Bronchial epithelial cell (primary cell): ENCODE measurements around the gene SLC16A9. TPM values are rescaled to one million over a fixed set of nuclear protein-coding genes. Genes with fewer than 3 reads are reported as not detected.

Experiments
- DNase-seq: peaks from one replicate; pipeline ENCODE4 v3.0.0-alpha.2; 2010; ENCODE audit warnings: low read depth
- FAIRE-seq: peaks from 2 replicates; lab custom pipeline; 2011; peaks lifted over from hg19 to GRCh38; lab: Jason Lieb, UNC
- H3K27me3 ChIP-seq: 2 replicates; pipeline ENCODE4 v1.5.1; 2011; ENCODE audit warnings: low read length; ENCODE audit not compliant: control insufficient read depth, insufficient read depth
- H3K36me3 ChIP-seq: 2 replicates; pipeline ENCODE4 v1.5.1; 2011; ENCODE audit warnings: low read length; ENCODE audit not compliant: control insufficient read depth, insufficient read depth
- H3K4me3 ChIP-seq: 2 replicates; pipeline ENCODE4 v1.5.1; 2011; ENCODE audit warnings: mild to moderate bottlenecking, low read depth, low read length, control low read depth
- total RNA-seq: library from RNA; depleted of rRNA; stranded (reverse); fragments of >200 nt; gene quantifications from 2 replicates; pipeline ENCODE4 v1.2.1, GENCODE V29; 2014
- TF ChIP-seq, protein P1 (sequence below): IDR thresholded peaks from 2 replicates; pipeline ENCODE4 v1.5.1; 2011; ENCODE audit warnings: mild to moderate bottlenecking, moderate library complexity, low read length, control low read depth, inconsistent platforms; ENCODE audit not compliant: insufficient read depth, severe bottlenecking

SLC16A9 gene
- total RNA-seq, 1 donor from 2014 or later: 2.9 TPM

GRCh38 chr10:59720377-59720776, 10.7 kb upstream of the SLC16A9 start:
- Histone ChIP-seq H3K4me3 (no peak overlapping the region), H3K27me3 (no peaks in the 10 kb centered on the region), H3K36me3 (no peaks in the 10 kb centered on the region)
- FAIRE-seq (no peak), DNase-seq (no peak)
- TF ChIP-seq, protein P1, sequence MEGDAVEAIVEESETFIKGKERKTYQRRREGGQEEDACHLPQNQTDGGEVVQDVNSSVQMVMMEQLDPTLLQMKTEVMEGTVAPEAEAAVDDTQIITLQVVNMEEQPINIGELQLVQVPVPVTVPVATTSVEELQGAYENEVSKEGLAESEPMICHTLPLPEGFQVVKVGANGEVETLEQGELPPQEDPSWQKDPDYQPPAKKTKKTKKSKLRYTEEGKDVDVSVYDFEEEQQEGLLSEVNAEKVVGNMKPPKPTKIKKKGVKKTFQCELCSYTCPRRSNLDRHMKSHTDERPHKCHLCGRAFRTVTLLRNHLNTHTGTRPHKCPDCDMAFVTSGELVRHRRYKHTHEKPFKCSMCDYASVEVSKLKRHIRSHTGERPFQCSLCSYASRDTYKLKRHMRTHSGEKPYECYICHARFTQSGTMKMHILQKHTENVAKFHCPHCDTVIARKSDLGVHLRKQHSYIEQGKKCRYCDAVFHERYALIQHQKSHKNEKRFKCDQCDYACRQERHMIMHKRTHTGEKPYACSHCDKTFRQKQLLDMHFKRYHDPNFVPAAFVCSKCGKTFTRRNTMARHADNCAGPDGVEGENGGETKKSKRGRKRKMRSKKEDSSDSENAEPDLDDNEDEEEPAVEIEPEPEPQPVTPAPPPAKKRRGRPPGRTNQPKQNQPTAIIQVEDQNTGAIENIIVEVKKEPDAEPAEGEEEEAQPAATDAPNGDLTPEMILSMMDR: no peak

DNA sequence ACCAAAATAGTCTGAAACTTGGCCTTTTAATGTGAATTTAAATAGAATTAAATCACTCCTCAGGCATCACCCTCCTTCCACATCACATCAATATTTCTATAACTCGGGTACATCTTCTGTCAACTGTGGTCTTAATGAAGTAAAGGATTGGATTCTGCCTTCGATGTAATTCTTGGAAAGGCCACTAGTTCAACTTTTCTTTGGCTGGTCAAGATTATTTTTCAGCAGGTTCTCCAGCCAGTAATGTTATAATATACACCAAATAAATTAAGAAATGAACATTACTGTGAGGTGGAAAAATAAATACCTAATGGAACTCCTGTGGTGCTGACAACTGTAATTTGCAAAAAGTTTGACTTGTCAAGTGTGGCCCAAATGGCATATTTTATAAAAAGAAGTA, 9.7 kb upstream of the SLC16A9 start:
- peaks cover 2% of the 10 kb centered on the region for H3K27me3 ChIP-seq
- no peak for DNase-seq
- no peak for FAIRE-seq
- H3K4me3 ChIP-seq: no peak overlapping the region
- TF ChIP-seq, protein P1: no peak
- H3K36me3 ChIP-seq: no peaks in the 10 kb centered on the region

GRCh38 chr10:59718257-59718656, 8.6 kb upstream of the SLC16A9 start:
- H3K4me3 ChIP-seq: no peak overlapping the region
- DNase-seq: no peak
- TF ChIP-seq, protein P1: no peak
- no peak for FAIRE-seq
- no peaks in the 10 kb centered on the region for H3K36me3 ChIP-seq
- H3K27me3 ChIP-seq: peaks cover 2% of the 10 kb centered on the region

GRCh38 chr10:59713196-59713821, 3.7 kb upstream of the SLC16A9 start:
- H3K27me3 ChIP-seq: peaks cover 8% of the 10 kb centered on the region
- H3K4me3 ChIP-seq: no peak overlapping the region
- DNase-seq: no peak
- no peaks in the 10 kb centered on the region for H3K36me3 ChIP-seq
- TF ChIP-seq, protein P1: no peak
- no peak for FAIRE-seq

DNA sequence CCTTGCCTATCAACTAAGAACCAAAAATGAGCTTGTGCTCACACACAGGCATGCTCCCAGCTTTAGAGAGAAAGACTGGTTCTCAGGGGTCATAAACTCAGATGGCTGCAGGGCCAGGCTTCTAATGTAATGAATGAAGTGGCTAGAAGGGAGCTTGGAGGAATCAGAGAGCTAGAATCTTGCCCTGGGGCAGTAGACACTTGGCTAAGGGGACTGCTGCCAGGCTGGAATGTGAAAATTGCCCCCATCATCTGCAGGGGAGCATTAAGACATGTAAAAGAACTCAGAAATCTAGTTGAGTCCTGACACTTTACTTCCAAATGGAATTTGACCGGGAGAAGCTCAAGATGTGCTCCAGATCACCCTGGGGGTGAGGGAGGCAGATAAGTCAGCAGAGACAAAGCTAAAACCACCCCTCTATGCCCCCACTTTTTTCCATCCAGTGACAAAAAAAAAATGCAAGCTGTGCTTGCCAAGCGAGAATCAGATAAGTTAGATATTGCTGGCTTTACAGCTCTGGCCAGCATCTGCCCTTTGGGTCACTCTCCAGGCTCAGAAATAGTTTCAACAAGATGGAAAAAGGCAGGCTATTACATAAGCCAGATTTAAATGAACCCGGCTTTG, 2.3 kb upstream of the SLC16A9 start:
- FAIRE-seq (no peak), DNase-seq (no peak)
- peaks cover 8% of the 10 kb centered on the region for H3K27me3 ChIP-seq
- no peaks in the 10 kb centered on the region for H3K36me3 ChIP-seq
- H3K4me3 ChIP-seq: no peak overlapping the region
- TF ChIP-seq, protein P1: no peak
